NCI-H146 treated with DMSO at 0.1 percent for 48 hours (cell line): Measurements from ENCODE around the gene GPR78.
A peak's percentile ranks its signal among the peaks of the same experiment; 100 is the strongest.

Source experiments
- DNase-seq: peaks from one replicate; lab custom pipeline; 2025; ENCODE audit not compliant: unreplicated experiment; lab: John Stamatoyannopoulos, UW

GPR78 gene

DNA sequence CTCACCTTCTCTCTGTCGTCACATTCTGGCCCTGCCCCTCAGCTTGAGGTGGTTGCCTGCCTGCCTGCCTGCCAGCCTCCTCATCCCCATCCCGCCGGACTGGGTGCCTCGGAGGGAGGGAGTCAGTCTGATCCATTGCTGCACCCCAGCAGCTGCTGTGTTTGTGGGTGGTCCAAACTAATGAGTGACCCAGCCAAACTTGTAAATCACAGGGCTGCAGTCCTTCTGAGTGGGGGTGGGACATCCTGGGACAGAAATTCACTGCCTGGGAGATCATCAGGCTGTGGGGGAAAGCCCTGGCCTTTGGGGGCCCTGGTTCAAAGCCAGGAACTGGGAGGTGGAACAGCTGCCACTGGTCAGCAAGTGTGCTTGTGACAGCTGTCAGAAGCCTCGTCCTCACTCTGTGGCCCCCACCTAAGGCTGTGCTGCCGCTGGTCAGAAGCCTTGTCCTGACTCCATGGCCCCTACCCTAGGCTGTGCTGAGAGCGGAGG, 5.6 kb downstream of the GPR78 start:
- DNase-seq, result no peak

DNA sequence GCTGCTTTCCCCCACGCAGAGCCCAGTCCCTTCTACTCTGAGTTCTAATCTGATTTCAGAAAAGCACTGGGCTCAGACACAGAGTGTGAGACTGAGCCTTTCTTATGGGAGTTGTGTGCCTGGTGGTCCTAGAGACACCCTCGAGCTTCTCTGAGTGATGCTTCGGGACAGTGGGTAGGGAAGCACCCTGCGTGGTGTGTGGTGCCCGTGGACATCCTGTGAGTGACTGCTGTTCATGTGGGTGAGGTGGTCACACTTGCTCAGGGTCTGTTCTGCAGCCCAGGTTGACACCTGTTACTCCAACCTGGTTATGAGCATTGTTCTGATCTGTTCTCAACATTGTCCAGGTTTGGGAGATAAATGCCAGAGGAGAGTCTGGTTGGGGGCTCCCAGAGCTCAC, 6.1 kb downstream of the GPR78 start:
- no peak for DNase-seq

DNA sequence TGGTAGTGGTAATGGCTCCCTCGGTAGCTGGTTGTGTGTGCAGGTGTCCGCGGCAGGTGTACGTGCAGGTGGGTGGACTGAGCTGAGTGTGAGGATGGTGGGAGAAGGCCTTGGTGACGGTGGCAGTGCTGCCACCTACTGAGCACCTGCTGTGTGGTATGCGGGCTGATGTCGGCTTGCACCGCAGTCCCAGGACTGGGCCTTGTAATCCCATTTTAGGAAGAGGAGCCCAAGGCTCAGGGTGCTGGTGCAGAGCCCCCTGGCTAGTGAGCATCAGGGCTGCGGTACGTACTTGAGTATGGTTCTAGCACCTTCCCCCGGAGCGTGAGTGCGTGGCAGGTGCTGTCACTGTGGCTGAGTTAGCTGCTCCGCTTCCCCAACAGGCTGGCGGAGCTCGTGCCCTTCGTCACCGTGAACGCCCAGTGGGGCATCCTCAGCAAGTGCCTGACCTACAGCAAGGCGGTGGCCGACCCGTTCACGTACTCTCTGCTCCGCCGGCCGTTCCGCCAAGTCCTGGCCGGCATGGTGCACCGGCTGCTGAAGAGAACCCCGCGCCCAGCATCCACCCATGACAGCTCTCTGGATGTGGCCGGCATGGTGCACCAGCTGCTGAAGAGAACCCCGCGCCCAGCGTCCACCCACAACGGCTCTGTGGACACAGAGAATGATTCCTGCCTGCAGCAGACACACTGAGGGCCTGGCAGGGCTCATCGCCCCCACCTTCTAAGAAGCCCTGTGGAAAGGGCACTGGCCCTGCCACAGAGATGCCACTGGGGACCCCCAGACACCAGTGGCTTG, 6.7 kb downstream of the GPR78 start:
- no peak for DNase-seq

DNA sequence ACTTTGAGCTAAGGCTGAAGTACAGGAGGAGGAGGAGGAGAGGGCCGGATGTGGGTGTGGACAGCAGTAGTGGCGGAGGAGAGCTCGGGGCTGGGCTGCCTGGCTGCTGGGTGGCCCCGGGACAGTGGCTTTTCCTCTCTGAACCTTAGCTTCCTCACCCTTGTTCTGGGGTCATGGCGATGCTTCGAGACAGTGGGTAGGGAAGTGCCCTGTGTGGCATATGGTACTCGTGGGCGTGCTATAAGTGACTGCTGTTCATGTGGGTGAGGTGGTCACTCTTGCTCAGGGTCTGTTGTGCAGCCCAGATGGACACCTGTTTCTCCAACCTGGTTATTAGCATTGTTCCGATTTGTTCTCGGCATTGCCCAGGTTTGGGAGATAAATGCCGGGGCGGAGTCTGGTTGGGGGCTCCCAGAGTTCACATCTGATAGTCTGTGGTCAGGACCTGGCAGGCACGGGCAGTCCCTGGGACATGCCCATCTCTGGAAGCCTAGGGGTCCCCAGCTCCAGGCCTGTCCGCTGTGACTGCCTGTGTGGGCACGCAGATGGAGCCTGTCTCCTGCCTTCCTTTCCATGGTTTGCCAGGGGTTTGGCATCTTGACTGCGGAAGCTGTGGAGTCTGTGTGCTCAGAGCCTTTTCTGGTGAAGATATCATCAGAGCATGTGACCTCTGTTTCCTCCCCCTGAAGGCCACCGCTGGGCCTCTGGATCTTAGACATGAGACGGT, 7.4 kb downstream of the GPR78 start:
- no peak for DNase-seq

DNA sequence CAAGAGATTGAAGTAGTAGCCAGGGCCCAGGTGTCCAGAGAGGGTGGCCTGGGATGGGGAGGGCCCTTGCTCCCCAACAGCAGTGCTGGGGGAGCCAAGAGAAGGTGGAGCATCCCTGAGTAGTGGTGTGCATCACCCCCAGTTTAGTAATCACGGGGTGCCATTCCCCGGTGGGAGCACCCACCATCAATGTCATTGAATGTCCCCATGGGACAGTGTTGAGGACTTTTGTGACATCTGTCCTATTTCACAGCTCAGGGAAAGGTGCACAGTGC, 7.9 kb downstream of the GPR78 start:
- DNase-seq, result no peak

DNA sequence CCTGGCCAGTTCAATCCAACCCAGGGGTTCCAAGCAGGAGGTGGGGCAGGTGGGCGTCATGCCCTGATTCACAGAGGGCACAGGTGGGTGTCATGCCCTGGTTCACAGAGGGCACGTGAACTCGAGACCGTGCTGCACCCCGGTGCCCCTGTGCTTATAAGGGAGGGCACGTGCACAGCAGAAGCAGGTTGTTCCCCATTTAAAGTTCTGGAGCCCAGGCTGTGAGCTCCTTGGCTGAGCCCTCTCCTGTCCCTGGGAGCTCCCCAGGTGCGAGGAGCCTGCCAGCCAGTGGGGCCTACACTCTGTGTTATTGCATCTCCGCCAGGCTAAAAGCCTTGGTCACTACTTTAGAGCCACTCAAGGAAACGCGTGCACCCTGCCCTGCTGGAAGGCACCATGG, 9.1 kb downstream of the GPR78 start:
- no peak for DNase-seq

DNA sequence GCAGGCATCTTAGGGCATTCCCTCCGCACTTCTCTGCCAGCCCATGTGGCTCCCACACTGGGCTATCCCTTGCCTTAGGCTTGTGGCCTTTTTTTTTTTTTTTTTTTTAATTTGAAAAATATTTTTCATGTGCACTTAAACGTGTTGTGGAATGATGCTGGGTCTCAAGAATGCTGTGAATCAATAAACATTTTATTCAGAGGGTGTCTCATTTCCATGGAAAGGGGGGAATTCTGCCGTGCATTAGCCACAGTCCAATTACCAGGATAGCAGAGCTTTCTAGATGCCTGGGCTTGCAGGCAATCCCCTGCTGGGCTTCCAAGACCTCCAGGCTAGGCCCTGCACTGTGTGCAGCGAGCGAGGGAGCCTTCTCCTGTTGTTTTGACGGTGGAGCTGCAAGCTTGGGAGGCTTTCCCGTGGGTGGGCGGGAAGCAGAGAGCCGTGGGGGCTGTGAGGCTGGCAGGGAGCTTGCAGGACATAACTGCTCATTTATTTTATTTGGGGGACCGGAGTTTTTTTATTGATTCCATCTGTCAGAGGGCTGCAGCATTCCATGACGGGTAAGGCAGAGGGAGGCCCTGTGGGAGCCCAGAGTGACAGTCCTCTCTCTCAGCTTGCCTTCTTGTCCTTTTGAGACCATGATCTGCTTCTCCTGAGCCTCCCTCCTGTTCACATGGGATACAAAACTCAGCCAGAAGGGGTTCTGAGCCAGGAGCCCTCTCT, 9.8 kb downstream of the GPR78 start:
- no peak for DNase-seq

DNA sequence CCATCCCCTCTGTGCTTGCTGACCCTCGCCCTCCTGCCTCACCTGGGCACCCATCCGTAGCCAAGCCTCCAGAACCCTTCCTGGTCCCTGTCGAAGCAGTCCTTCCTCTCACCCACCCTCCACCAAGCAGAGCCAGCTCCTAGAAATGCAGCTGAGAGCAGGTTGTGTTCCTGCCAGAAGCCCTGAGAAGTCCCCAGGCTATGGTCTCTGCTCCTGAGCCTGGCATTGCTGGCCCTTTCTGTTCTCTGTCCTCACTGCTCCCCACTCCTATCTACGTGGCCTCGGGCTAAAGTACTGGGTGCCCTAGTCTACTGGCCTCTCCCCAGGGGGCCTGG, 10.3 kb downstream of the GPR78 start:
- no peak for DNase-seq

DNA sequence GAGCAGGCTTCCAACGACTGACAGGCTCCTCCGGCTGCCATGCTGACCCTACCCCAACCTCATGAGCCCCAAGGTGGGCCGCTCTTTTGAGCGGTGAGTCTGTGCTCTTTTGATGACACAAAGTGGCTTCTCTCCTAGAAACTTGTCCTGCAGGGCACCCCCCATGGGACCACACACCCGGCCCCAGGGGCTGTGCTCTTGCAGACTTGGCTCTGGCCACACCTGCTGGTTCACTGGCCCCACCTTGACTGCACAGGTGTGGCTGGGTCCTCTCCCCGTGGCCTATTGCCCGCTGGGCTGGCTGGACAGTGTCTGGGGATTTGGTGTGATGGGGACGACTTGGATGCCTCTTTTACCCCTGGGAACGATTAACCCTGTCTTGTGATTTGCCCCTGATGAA, 10.9 kb downstream of the GPR78 start:
- DNase-seq, result no peak

DNA sequence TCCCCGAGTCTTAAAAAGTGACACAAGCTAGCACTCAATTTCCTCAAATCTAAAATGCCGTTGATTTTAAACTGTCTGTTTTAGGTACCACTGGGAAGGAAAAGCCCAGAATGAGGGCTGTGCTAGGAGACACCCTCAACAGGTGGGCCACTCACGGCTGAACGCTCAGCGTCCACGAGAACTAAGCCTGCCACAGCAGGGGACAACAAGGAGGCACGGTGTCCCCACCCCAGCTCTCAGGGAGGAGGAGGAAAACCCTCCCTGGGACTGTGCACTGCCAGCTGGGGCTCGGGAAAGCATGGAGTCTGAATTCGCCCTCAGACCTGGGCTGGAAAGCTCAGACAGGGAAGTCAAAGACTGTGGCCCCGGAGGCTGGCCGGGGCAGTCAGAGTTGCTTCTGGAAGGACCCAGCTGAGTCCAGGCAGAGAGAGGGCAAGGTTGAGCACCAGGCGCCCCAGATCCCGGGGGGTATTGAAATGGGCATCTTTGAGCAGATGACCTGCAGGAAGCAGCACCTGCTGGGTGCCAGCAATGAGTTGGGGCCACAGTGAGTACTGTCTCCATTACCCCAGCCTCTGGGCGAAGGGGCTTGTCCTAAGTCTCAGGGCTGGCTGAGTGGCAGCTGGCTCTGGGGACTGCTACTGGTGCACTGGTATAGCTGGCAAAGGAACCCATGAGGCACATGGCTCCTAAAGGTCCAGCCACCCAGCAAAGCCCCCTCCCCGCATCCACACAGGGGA, 11.6 kb downstream of the GPR78 start:
- DNase-seq, result no peak

DNA sequence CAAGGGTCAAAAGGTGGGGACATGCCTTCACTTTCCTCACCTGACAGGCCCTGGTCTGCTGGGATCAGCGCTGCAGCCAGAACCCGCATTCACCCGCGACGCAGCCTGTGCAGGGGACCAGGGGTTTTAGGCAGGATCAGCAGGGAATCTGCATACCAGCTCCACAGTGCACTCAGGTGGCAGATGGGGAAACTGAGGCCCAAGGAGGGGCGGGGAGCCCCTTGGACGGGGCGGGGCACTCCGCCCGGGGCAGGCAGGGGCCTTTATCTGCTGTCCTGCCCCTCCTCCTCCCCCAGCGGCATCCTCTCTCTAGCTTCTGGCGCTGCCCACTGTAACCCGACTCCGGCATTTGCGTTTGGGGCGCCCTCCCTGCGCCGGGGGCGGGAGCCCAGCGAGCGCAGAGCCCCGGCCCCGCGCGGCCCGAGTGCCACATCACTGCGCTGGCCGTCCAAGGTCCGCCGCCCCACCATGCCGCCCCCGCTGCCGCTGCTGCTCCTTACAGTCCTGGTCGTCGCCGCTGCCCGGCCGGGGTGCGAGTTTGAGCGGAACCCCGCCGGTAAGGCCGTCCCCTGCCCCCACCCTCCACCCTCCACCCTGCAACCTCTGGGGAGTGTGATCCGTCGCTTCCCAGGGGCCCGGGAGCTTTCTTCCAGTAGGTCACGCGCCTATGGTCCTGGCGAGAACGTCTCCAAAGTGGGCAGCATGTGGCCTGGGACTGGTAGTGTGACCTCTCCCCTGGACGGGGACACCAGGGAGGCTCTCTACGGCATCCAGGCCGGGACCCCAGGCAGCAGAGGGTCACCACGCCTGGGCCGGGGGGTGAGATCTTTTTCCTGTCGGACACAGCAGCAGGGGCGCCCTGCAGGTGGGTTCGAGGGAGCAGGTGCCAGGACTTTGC, 12.4 kb downstream of the GPR78 start, which contains the start of gene CPZ:
CPZ (plus strand) TSS at position 400 of the 898 bp plus-strand sequence; CDS start at position 469, 69 bp downstream.
- DNase-seq, result no peak

DNA sequence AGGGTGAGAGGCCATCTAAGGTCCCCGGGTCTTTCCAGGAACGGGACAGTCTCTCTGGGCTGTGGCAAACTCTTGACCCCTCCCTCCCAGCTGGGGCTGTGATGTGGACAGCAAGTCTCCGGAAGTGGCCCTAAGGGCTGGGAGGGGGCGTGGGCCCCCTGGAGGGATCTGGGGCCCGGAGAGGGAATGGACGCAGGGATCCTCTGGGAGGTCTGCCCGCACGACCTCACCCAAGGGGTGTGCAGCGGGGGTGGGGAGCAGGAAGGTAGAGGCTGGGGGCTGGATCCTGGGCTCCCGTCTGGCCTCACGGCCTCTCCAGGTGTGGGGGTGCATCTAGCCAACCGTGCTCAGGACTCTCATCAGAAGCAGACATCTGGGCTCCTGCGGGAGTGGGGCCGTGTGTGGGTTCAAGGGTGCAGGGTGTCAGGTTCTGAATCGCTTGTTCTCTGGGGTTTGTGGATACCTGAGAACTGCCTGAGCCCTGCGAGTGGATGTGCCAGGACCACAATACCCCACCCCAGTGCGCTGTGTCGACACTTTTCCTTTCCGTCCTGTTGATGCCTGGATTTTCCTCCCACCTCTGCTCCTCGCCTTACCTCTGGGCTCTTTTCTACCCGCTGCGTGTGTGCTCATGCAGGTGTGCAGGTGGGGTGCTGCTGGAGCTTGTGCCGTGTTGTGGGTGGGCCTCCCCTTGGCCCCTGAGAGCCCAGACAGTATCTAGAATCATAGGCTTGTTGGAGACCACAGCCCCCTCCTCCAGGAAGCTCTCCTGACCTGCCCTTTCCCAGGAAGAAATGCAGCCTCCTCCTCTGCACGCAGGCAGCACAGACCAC, 13.3 kb downstream of the GPR78 start:
- DNase-seq, result no peak

DNA sequence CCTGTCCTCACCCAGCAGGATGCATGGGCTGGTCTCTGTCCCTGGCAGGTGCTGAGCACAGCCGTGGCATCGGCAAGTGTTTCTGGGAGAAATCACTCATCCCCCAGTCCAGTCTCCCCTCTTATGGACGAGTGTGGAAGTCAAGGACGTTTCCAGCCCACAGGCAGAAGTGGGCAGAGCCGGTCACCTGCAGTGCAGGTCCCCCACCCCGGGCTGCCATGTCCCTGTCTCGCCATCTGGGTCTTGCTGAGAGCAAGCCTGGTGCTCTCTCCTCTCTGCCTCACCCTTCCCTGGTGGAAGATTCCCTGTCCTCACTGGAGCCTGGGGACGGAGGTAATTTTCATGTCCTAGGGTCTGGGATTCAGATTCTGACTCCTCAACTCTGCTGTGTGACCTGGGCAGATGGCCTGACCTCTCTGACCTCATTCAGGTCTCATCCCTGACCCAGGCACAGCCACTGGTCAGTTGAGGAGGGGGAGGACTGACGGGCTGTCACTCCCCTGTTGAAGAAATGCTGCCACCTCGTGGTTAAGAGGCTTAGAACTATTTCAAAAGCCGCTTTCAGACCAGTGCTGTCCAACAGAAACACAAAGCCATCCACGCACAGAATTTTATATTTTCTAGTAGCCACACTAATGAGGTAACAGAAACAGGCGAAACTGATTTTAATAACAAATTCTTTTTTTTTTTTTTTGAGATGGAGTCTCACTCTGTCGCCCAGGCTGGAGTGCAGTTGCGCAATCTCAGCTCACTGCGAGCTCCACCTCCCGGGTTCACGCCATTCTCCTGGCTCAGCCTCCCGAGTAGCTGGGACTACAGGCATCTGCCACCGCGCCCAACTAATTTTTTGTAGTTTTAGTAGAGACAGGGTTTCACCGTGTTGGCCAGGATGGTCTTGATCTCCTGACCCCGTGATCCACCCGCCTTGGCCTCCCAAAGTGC, 14.2 kb downstream of the GPR78 start:
- DNase-seq, result peak; percentile 10

DNA sequence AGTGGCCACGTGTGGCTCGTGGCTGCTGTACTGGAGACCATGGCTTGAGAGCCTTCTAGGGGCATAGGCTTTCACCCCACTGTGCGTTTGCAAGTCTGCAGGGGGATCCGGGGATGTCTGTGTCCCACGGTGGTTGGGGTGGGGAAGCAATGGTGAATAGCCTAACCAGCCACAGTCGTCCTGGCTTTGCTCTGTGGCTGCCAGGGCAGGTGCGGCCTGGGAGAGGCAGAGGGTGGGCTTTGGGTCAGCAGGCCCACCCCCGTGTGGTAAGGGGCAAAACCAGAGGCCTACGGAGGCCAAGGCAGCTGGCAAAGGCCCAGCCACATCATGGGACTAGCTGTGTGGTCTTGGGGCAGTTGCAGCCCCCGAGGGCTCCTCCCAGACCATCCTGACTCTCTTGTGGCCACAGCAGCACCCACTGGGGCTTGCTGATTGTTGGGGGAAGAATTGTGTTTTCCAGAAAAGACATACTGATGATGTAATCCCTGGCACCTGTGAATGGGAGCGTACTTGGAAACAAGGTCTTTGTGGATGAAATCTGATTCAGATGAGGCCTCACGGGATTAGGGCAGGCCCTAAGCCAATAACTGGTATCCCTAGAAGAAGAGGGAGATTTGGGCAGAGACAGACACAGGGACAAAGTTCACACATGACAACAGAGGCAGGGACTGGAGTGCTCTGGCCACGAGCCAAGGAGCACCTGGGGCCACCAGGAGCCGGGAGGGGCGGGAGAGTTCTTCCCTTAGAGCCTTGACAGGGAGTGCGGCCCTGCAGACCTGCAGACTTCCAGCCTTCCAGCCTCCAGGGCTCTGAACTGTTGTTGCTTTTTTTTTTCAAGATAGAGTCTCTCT, 15.3 kb downstream of the GPR78 start:
- DNase-seq, result no peak

DNA sequence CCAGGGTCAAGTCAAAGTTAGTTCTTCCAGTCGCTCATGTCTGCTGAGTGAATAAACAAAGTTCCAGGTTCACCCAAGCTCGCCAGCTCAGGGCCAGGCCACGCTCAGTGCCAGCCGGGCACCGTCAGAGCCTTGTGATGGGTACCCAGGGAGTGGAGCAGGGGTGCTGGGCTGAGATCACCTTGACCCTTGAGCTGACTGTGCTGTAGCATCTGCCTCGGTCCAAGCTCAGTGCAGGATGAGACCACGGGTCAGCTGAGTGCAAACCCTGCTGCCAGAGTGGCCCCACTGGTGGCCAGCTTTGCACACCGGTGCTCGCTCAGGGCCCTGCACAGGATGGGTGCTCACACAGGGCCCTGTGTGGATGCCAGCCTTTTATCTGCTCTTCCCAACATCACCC, 16.7 kb downstream of the GPR78 start:
- no peak for DNase-seq

DNA sequence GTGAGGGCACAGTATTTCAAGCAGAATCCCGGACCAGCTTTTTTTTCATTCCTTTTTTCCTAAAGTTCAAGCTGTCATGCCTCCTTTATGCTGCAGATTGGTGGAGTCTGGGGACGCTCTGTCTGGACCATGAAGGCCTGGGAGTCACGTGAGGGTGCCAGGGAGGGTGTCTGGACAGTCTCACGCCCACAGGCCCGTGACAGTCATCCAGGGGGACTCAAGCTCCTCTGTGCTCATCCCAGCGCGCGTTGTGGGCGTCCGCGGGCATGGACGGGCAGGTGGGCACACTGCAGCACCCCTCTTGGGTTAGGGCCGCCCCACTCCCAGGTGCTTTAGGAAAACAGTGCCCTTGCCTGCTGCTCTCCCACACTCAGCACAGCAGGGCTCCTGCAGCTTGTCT, 17.1 kb downstream of the GPR78 start:
- no peak for DNase-seq

DNA sequence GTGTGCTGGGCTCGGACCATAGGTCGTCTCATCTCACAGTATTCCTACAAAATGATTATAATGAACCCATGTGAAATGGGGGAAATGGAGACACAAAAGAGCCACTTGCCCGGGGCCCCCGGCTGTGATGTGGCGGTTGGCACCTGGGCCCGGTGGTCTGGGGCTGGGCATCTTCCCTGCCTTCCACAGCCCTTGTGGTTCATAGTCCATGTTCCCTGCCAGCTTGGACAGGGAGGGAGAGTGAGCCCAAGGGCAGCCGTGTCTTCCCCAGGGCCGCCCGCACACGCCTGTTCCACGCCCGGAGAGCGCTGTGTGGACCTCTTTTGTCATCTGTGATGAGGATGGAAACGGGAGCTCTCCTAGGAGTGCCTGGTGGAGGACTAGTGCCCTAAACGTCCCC, 17.6 kb downstream of the GPR78 start:
- no peak for DNase-seq
